ENCODE results near the gene GBP3.

- peak in 4 of 5 experiments; percentile 20 to 52 (median 45) for TF ChIP-seq CTCF (IDR thresholded peaks at IDR 0.05 in 4 of 5, conservative IDR thresholded peaks at IDR 0.05 in 1 of 5)
- TF ChIP-seq POLR2A (IDR thresholded peaks at IDR 0.05) = no peak
Measured at GRCh38 chr1:88973520-88974137, 49.0 kb downstream of the GBP3 start.

All from gastrocnemius medialis (tissue), 4 donors.